Measurements from ENCODE around the gene ULK4. TPM values are rescaled to one million over a fixed set of nuclear protein-coding genes. Genes with fewer than 3 reads are reported as not detected.

The ULK4 gene
- total and polyA plus RNA-seq, 2 of the 8 experiments (the other 6 are each of a cell fraction or from before 2014, with no cell fraction given) = 3.0 to 10.8 TPM

DNA sequence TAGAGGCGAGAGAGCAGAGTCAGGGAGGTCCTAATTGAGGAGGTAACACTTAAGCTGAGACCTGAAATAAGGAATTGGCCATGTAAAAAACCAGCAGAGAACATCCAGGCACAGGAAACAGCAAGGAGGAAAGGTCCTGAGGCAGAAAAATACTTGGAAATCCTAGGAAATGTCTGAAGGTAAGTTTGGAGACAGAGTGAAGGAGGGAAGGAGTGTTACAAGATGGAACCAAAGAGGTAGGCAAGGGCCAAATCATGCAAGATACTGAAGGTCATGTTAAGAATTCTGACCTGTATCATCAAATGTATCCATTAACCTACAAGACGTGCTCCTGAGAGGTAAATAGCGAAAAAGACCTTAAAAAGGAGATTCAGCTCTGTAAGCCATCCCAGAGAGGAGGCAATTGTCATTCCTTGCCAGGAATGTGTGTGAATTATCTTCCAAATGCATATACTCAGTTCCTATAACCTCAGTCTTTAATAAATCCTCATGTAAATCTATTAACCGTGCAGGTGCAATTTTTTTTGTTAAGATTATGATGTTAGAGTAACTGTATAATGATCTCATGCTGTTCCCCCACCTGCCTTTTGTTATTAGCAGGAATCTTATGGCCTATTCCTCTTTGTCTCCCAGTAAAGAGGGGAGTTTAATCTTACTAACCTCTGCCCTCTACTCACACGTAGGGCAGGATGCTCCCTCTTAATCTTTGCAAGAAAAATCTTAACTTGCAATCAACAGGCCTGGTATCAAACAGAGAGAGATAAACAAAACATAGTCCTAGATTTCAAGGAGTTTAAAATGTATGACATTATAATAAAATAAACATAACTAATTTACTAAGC is 166.9 kb downstream of the ULK4 start (continued):
- TF ChIP-seq, protein P1, sequence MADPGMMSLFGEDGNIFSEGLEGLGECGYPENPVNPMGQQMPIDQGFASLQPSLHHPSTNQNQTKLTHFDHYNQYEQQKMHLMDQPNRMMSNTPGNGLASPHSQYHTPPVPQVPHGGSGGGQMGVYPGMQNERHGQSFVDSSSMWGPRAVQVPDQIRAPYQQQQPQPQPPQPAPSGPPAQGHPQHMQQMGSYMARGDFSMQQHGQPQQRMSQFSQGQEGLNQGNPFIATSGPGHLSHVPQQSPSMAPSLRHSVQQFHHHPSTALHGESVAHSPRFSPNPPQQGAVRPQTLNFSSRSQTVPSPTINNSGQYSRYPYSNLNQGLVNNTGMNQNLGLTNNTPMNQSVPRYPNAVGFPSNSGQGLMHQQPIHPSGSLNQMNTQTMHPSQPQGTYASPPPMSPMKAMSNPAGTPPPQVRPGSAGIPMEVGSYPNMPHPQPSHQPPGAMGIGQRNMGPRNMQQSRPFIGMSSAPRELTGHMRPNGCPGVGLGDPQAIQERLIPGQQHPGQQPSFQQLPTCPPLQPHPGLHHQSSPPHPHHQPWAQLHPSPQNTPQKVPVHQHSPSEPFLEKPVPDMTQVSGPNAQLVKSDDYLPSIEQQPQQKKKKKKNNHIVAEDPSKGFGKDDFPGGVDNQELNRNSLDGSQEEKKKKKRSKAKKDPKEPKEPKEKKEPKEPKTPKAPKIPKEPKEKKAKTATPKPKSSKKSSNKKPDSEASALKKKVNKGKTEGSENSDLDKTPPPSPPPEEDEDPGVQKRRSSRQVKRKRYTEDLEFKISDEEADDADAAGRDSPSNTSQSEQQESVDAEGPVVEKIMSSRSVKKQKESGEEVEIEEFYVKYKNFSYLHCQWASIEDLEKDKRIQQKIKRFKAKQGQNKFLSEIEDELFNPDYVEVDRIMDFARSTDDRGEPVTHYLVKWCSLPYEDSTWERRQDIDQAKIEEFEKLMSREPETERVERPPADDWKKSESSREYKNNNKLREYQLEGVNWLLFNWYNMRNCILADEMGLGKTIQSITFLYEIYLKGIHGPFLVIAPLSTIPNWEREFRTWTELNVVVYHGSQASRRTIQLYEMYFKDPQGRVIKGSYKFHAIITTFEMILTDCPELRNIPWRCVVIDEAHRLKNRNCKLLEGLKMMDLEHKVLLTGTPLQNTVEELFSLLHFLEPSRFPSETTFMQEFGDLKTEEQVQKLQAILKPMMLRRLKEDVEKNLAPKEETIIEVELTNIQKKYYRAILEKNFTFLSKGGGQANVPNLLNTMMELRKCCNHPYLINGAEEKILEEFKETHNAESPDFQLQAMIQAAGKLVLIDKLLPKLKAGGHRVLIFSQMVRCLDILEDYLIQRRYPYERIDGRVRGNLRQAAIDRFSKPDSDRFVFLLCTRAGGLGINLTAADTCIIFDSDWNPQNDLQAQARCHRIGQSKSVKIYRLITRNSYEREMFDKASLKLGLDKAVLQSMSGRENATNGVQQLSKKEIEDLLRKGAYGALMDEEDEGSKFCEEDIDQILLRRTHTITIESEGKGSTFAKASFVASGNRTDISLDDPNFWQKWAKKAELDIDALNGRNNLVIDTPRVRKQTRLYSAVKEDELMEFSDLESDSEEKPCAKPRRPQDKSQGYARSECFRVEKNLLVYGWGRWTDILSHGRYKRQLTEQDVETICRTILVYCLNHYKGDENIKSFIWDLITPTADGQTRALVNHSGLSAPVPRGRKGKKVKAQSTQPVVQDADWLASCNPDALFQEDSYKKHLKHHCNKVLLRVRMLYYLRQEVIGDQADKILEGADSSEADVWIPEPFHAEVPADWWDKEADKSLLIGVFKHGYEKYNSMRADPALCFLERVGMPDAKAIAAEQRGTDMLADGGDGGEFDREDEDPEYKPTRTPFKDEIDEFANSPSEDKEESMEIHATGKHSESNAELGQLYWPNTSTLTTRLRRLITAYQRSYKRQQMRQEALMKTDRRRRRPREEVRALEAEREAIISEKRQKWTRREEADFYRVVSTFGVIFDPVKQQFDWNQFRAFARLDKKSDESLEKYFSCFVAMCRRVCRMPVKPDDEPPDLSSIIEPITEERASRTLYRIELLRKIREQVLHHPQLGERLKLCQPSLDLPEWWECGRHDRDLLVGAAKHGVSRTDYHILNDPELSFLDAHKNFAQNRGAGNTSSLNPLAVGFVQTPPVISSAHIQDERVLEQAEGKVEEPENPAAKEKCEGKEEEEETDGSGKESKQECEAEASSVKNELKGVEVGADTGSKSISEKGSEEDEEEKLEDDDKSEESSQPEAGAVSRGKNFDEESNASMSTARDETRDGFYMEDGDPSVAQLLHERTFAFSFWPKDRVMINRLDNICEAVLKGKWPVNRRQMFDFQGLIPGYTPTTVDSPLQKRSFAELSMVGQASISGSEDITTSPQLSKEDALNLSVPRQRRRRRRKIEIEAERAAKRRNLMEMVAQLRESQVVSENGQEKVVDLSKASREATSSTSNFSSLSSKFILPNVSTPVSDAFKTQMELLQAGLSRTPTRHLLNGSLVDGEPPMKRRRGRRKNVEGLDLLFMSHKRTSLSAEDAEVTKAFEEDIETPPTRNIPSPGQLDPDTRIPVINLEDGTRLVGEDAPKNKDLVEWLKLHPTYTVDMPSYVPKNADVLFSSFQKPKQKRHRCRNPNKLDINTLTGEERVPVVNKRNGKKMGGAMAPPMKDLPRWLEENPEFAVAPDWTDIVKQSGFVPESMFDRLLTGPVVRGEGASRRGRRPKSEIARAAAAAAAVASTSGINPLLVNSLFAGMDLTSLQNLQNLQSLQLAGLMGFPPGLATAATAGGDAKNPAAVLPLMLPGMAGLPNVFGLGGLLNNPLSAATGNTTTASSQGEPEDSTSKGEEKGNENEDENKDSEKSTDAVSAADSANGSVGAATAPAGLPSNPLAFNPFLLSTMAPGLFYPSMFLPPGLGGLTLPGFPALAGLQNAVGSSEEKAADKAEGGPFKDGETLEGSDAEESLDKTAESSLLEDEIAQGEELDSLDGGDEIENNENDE (IDR thresholded peaks at IDR 0.05; ENCODE audit: insufficient replicate concordance, low read length) = peak; percentile 57
- TF ChIP-seq BCL11A (IDR thresholded peaks at IDR 0.05; ENCODE audit: low read depth in 2 of 2, low read length in 2 of 2) (no peak), ASH2L (IDR thresholded peaks at IDR 0.05; ENCODE audit: low read length) (peak; percentile 29), TEAD4 (IDR thresholded peaks at IDR 0.05; ENCODE audit: low read depth, low read length) (peak; percentile 30), GTF2F1 (IDR thresholded peaks at IDR 0.05; ENCODE audit: borderline replicate concordance, low read depth, low read length) (no peak), YY1 (IDR thresholded peaks at IDR 0.05; ENCODE audit: low read depth, low read length) (0 out of 2 replicates have a peak, but pooled peaks have one; percentile 34)

Data from H1 (cell line).